PFSK-1 (cell line): ENCODE measurements around the gene PIGB.

Experiments used
- POLR2AphosphoS5 ChIP-seq: IDR thresholded peaks from 2 replicates; pipeline ENCODE4 v1.6.1; 2012; ENCODE audit warnings: low read depth, mild to moderate bottlenecking, control low read depth, low read length, moderate library complexity
- TAF1 ChIP-seq: IDR thresholded peaks from 2 replicates; pipeline ENCODE4 v1.6.1; 2012; ENCODE audit warnings: low read length, control low read depth, borderline replicate concordance; ENCODE audit not compliant: insufficient read depth
- TF ChIP-seq, protein P1 (sequence below), 2 experiments: IDR thresholded peaks; 2 replicates each; pipeline versions ENCODE4 v1.6.1 to v1.8.0; 2011 to 2012; ENCODE audit warnings: low read depth in 2 of 2, low read length in 2 of 2, control low read depth in 1 of 2, inconsistent platforms in 1 of 2, mild to moderate bottlenecking in 1 of 2, moderate library complexity in 1 of 2; ENCODE audit not compliant: insufficient read depth in 1 of 2

DNA sequence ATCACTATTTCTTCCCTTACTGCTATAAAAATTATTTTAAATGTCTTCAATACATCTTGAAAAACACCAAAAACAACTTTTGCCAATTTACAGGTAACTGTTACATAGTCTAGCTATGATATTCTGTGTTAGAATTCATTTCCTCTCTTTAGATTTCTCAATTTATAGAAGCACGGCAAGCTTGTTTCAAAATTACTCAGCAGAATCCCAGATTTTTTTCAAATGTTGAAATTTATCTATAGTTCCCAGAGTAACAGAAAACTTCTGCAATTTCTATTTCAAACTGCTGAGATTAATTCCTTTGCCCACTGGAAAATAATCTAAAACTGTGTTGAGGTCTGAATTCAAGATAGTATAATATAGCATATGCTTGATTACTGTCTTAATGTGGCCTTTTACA lies 48.0 kb downstream of the PIGB start:
- TF ChIP-seq TAF1 (no peak), POLR2AphosphoS5 (no peak)
- TF ChIP-seq, protein P1, sequence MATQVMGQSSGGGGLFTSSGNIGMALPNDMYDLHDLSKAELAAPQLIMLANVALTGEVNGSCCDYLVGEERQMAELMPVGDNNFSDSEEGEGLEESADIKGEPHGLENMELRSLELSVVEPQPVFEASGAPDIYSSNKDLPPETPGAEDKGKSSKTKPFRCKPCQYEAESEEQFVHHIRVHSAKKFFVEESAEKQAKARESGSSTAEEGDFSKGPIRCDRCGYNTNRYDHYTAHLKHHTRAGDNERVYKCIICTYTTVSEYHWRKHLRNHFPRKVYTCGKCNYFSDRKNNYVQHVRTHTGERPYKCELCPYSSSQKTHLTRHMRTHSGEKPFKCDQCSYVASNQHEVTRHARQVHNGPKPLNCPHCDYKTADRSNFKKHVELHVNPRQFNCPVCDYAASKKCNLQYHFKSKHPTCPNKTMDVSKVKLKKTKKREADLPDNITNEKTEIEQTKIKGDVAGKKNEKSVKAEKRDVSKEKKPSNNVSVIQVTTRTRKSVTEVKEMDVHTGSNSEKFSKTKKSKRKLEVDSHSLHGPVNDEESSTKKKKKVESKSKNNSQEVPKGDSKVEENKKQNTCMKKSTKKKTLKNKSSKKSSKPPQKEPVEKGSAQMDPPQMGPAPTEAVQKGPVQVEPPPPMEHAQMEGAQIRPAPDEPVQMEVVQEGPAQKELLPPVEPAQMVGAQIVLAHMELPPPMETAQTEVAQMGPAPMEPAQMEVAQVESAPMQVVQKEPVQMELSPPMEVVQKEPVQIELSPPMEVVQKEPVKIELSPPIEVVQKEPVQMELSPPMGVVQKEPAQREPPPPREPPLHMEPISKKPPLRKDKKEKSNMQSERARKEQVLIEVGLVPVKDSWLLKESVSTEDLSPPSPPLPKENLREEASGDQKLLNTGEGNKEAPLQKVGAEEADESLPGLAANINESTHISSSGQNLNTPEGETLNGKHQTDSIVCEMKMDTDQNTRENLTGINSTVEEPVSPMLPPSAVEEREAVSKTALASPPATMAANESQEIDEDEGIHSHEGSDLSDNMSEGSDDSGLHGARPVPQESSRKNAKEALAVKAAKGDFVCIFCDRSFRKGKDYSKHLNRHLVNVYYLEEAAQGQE (IDR thresholded peaks at IDR 0.05; ENCODE audit: insufficient read depth in 1 of 2, low read depth in 2 of 2, low read length in 2 of 2): no peak
